Activated naive CD8-positive, alpha-beta T cell treated with anti-CD3 and anti-CD28 coated beads, Interleukin-2, amount 10 ng/mL, durations not matched to agents 7 days and 5 days (primary cell): ENCODE data around the gene AFAP1L1. TPM values are rescaled to one million over a fixed set of nuclear protein-coding genes. Genes with fewer than 3 reads are reported as not detected.

Source experiments
- ATAC-seq: fragments of 150-1000 bp; cut with Tn5 transposase; one replicate; pipeline ENCODE4 v1.10.0; 2021; ENCODE audit warnings: low read depth, moderate library complexity
- POLR2A ChIA-PET: fragments of 350-600 bp; sonication (Branson Sonifier 250); formaldehyde crosslinking; loops from one replicate; lab custom pipeline; 2021; ENCODE audit warnings: antibody characterized with exemption; lab: Charles Lee
- DNase-seq: peaks from one replicate; pipeline ENCODE4 v3.0.0; 2021
- H3K27ac Mint-ChIP-seq: one replicate; pipeline ENCODE4 v1.8.0; 2022; ENCODE audit warnings: mild to moderate bottlenecking, mixed read lengths
- H3K27me3 Mint-ChIP-seq: one replicate; pipeline ENCODE4 v1.8.0; 2022; ENCODE audit warnings: mild to moderate bottlenecking, moderate library complexity, mixed read lengths
- H3K36me3 Mint-ChIP-seq: one replicate; pipeline ENCODE4 v1.8.0; 2021; ENCODE audit warnings: mild to moderate bottlenecking, mixed read lengths
- H3K4me1 Mint-ChIP-seq: one replicate; pipeline ENCODE4 v1.8.0; 2021; ENCODE audit warnings: mixed read lengths
- H3K4me3 Mint-ChIP-seq: one replicate; pipeline ENCODE4 v1.8.0; 2022; ENCODE audit warnings: mild to moderate bottlenecking, moderate library complexity, mixed read lengths
- H3K9me3 Mint-ChIP-seq: one replicate; pipeline ENCODE4 v1.8.0; 2021; ENCODE audit warnings: mixed read lengths
- total RNA-seq, 2 experiments: library from RNA; stranded (reverse); gene quantifications; one replicate each; pipeline ENCODE4 v1.2.3, GENCODE V29; 2021

The AFAP1L1 gene
- total RNA-seq, 2 experiments from 2014 or later: 0.09 to 0.17 TPM

GRCh38 chr5:149337736-149338135 is 66.1 kb downstream of the AFAP1L1 start:
- H3K36me3 Mint-ChIP-seq: no peaks in the 10 kb centered on the region
- no peaks in the 10 kb centered on the region for H3K4me1 Mint-ChIP-seq
- POLR2A ChIA-PET: no interaction called here
- H3K27me3 Mint-ChIP-seq: peaks cover 12% of the 10 kb centered on the region
- H3K4me3 Mint-ChIP-seq: no peak overlapping the region
- H3K9me3 Mint-ChIP-seq: no peaks in the 10 kb centered on the region
- DNase-seq (no peak), ATAC-seq (no peak)
- H3K27ac Mint-ChIP-seq: no peak overlapping the region

GRCh38 chr5:149338364-149338763 is 66.7 kb downstream of the AFAP1L1 start:
- DNase-seq: no peak
- no peak overlapping the region for H3K27ac Mint-ChIP-seq
- peaks cover 12% of the 10 kb centered on the region for H3K27me3 Mint-ChIP-seq
- H3K9me3 Mint-ChIP-seq: no peaks in the 10 kb centered on the region
- no peak for ATAC-seq
- H3K4me1 Mint-ChIP-seq: peaks cover 2% of the 10 kb centered on the region
- POLR2A ChIA-PET: no interaction called here
- no peak overlapping the region for H3K4me3 Mint-ChIP-seq
- no peaks in the 10 kb centered on the region for H3K36me3 Mint-ChIP-seq

GRCh38 chr5:149340920-149341319 is 69.3 kb downstream of the AFAP1L1 start:
- Mint-ChIP-seq H3K4me3 (no peak overlapping the region), H3K4me1 (peaks cover 15% of the 10 kb centered on the region), H3K27me3 (peaks cover 12% of the 10 kb centered on the region), H3K9me3 (no peaks in the 10 kb centered on the region), H3K36me3 (no peaks in the 10 kb centered on the region), H3K27ac (no peak overlapping the region)
- ATAC-seq (no peak), DNase-seq (no peak)
- POLR2A ChIA-PET: no interaction called here

GRCh38 chr5:149341876-149342275 is 70.2 kb downstream of the AFAP1L1 start:
- Mint-ChIP-seq H3K9me3 (no peaks in the 10 kb centered on the region), H3K36me3 (peaks cover 4% of the 10 kb centered on the region), H3K27me3 (peaks cover 6% of the 10 kb centered on the region), H3K4me1 (peaks cover 16% of the 10 kb centered on the region), H3K27ac (no peak overlapping the region), H3K4me3 (no peak overlapping the region)
- ATAC-seq (no peak), DNase-seq (no peak)
- POLR2A ChIA-PET: interaction anchor here (0.6 to 8.7 kb wide), 2 partner anchors 16 to 29 kb away, joined by 3 to 131 read pairs; partner anchors contain the start of gene PCYOX1L

GRCh38 chr5:149344151-149344550 is 72.5 kb downstream of the AFAP1L1 start:
- Mint-ChIP-seq H3K27me3 (peaks cover 3% of the 10 kb centered on the region), H3K9me3 (no peaks in the 10 kb centered on the region), H3K36me3 (peaks cover 15% of the 10 kb centered on the region), H3K4me3 (peak overlapping the region; percentile 47), H3K27ac (peak overlapping the region; percentile 55), H3K4me1 (peaks cover 36% of the 10 kb centered on the region)
- ATAC-seq (no peak), DNase-seq (no peak)
- POLR2A ChIA-PET: interaction anchor here (0.7 to 8.7 kb wide), 7 partner anchors 10 to 206 kb away, joined by 3 to 131 read pairs (median 6); partner anchors contain the start of genes CSNK1A1 and PCYOX1L

- POLR2A ChIA-PET: interaction anchor here (0.6 to 8.7 kb wide), 14 partner anchors 8 to 517 kb away, joined by 3 to 131 read pairs (median 4); partner anchors contain the start of genes CSNK1A1 and PCYOX1L
- ATAC-seq (peak; percentile 81), DNase-seq (peak; percentile 88)
- Mint-ChIP-seq H3K27me3 (no peaks in the 10 kb centered on the region), H3K4me3 (peak within 1 kb of the TSS; percentile 93), H3K36me3 (peaks cover 26% of the 10 kb centered on the region), H3K4me1 (peaks cover 43% of the 10 kb centered on the region), H3K9me3 (no peaks in the 10 kb centered on the region), H3K27ac (peak within 1 kb of the TSS; percentile 92)
These were observed 73.7 kb downstream of the AFAP1L1 start, which contains the start of gene GRPEL2 for GRCh38 chr5:149345147-149345891. GRPEL2 (plus strand) TSS chr5:149345499; CDS start chr5:149345540, 41 bp downstream.

- POLR2A ChIA-PET: interaction anchor here (0.9 to 8.7 kb wide), 7 partner anchors 8 to 204 kb away, joined by 3 to 131 read pairs (median 6); partner anchors contain the start of genes CSNK1A1 and PCYOX1L
- ATAC-seq (peak; percentile 4), DNase-seq (no peak)
These were observed 74.2 kb downstream of the AFAP1L1 start for GRCh38 chr5:149345892-149346222.

GRCh38 chr5:149348518-149348917 is 76.9 kb downstream of the AFAP1L1 start:
- ATAC-seq: peak; percentile 21

More at GRCh38 chr5:149345892-149346222, 74.2 kb downstream of the AFAP1L1 start:
- peaks cover 46% of the 10 kb centered on the region for H3K4me1 Mint-ChIP-seq
- H3K36me3 Mint-ChIP-seq: peaks cover 31% of the 10 kb centered on the region
- H3K4me3 Mint-ChIP-seq: peak overlapping the region; percentile 93
- no peaks in the 10 kb centered on the region for H3K9me3 Mint-ChIP-seq
- no peaks in the 10 kb centered on the region for H3K27me3 Mint-ChIP-seq
- peak overlapping the region; percentile 92 for H3K27ac Mint-ChIP-seq

GRCh38 chr5:149349382-149349781 is 77.7 kb downstream of the AFAP1L1 start:
- no peak overlapping the region for H3K4me3 Mint-ChIP-seq
- H3K27ac Mint-ChIP-seq: peak overlapping the region; percentile 60
- H3K27me3 Mint-ChIP-seq: no peaks in the 10 kb centered on the region

More at GRCh38 chr5:149348518-149348917, 76.9 kb downstream of the AFAP1L1 start:
- DNase-seq: no peak
- Mint-ChIP-seq H3K36me3 (peaks cover 51% of the 10 kb centered on the region), H3K9me3 (no peaks in the 10 kb centered on the region), H3K4me1 (peaks cover 63% of the 10 kb centered on the region), H3K27me3 (no peaks in the 10 kb centered on the region), H3K27ac (peak overlapping the region; percentile 86), H3K4me3 (peak overlapping the region; percentile 93)
- POLR2A ChIA-PET: interaction anchor here (8.7 kb wide), 1 partner anchor 10 kb away, joined by 131 read pairs; the partner anchor contains the start of gene PCYOX1L

GRCh38 chr5:149352169-149352568 is 80.5 kb downstream of the AFAP1L1 start:
- Mint-ChIP-seq H3K27me3 (no peaks in the 10 kb centered on the region), H3K4me3 (no peak overlapping the region), H3K9me3 (no peaks in the 10 kb centered on the region), H3K27ac (no peak overlapping the region), H3K4me1 (peaks cover 62% of the 10 kb centered on the region), H3K36me3 (peaks cover 65% of the 10 kb centered on the region)
- POLR2A ChIA-PET: no interaction called here
- DNase-seq (no peak), ATAC-seq (no peak)

More at GRCh38 chr5:149349382-149349781, 77.7 kb downstream of the AFAP1L1 start:
- peaks cover 64% of the 10 kb centered on the region for H3K4me1 Mint-ChIP-seq
- H3K9me3 Mint-ChIP-seq: no peaks in the 10 kb centered on the region
- H3K36me3 Mint-ChIP-seq: peaks cover 56% of the 10 kb centered on the region
- ATAC-seq: no peak
- no peak for DNase-seq
- POLR2A ChIA-PET: interaction anchor here (8.7 kb wide), 1 partner anchor 9 kb away, joined by 131 read pairs; the partner anchor contains the start of gene PCYOX1L

GRCh38 chr5:149353911-149354310 is 82.3 kb downstream of the AFAP1L1 start:
- H3K4me1 Mint-ChIP-seq: peaks cover 56% of the 10 kb centered on the region
- no peaks in the 10 kb centered on the region for H3K27me3 Mint-ChIP-seq
- DNase-seq (no peak), ATAC-seq (no peak)
- peaks cover 57% of the 10 kb centered on the region for H3K36me3 Mint-ChIP-seq
- POLR2A ChIA-PET: interaction anchor here (1.5 kb wide), 1 partner anchor 9 kb away, joined by 6 read pairs; the partner anchor contains the start of gene GRPEL2
- no peaks in the 10 kb centered on the region for H3K9me3 Mint-ChIP-seq
- H3K27ac Mint-ChIP-seq: no peak overlapping the region
- no peak overlapping the region for H3K4me3 Mint-ChIP-seq

- Mint-ChIP-seq H3K27ac (no peak overlapping the region), H3K9me3 (no peaks in the 10 kb centered on the region), H3K4me1 (peaks cover 59% of the 10 kb centered on the region), H3K36me3 (peaks cover 44% of the 10 kb centered on the region), H3K4me3 (no peak overlapping the region), H3K27me3 (no peaks in the 10 kb centered on the region)
- POLR2A ChIA-PET: interaction anchor here (6.9 kb wide), 1 partner anchor 10 kb away, joined by 131 read pairs; the partner anchor contains the start of gene GRPEL2
- no peak for DNase-seq
- ATAC-seq: no peak
These were observed 84.0 kb downstream of the AFAP1L1 start for GRCh38 chr5:149355688-149356087.

- Mint-ChIP-seq H3K27me3 (no peaks in the 10 kb centered on the region), H3K4me1 (peaks cover 59% of the 10 kb centered on the region), H3K4me3 (no peak overlapping the region), H3K9me3 (no peaks in the 10 kb centered on the region), H3K36me3 (peaks cover 40% of the 10 kb centered on the region), H3K27ac (no peak overlapping the region)
- DNase-seq (no peak), ATAC-seq (no peak)
- POLR2A ChIA-PET: interaction anchor here (6.9 kb wide), 1 partner anchor 11 kb away, joined by 131 read pairs; the partner anchor contains the start of gene GRPEL2
These were observed 84.7 kb downstream of the AFAP1L1 start for GRCh38 chr5:149356391-149356790.
